Stomach (tissue), 19 donors: ENCODE data around the gene INSYN2B. TPM values are rescaled to one million over a fixed set of nuclear protein-coding genes. Genes with fewer than 3 reads are reported as not detected.

Experiments
- DNase-seq, 2 donors: peaks; one replicate each; pipeline versions ENCODE4 v3.0.0 to v3.0.0-alpha.2; 2013 to 2019
- H3K27ac ChIP-seq, 5 donors: fragments of 200-600 bp in 4 of 5; sonication (generic) in 4 of 5; one replicate each; pipeline ENCODE4 v1.5.1; 2013 to 2019; ENCODE audit warnings: mild to moderate bottlenecking in 1 of 5, moderate library complexity in 1 of 5
- H3K27me3 ChIP-seq, 3 donors: fragments of 200-600 bp; sonication (generic); one replicate each; pipeline ENCODE4 v1.5.1; 2017 to 2019; ENCODE audit warnings: mixed run types in 1 of 3
- H3K36me3 ChIP-seq, 4 donors: fragments of 200-600 bp; sonication (generic); 1 replicate in 3 of 4; 2 replicates in 1 of 4; pipeline ENCODE4 v1.5.1; 2016 to 2019
- H3K4me1 ChIP-seq, 4 donors: fragments of 200-600 bp; sonication (generic); one replicate each; pipeline ENCODE4 v1.5.1; 2016 to 2019
- H3K4me3 ChIP-seq, 4 donors: fragments of 200-600 bp; sonication (generic) in 3 of 4; one replicate each; pipeline ENCODE4 v1.5.1; 2016 to 2019; ENCODE audit warnings: mild to moderate bottlenecking in 1 of 4
- H3K9me3 ChIP-seq, 4 donors: fragments of 200-600 bp; sonication (generic); one replicate each; pipeline ENCODE4 v1.5.1; 2016 to 2019
- CTCF ChIP-seq, 7 experiments: fragments of 450-650 bp in 4 of 7; fragments of 200-600 bp in 3 of 7; sonication (generic) in 3 of 7; IDR thresholded peaks; one replicate each; pipeline ENCODE4 v1.5.1; 2016 to 2019; ENCODE audit warnings: antibody characterized with exemption in 7 of 7, control low read depth in 2 of 7, mild to moderate bottlenecking in 1 of 7
- EP300 ChIP-seq: sonication (generic); formaldehyde crosslinking; IDR thresholded peaks from one replicate; pipeline ENCODE4 v1.6.1; 2017; ENCODE audit warnings: antibody characterized with exemption
- POLR2A ChIP-seq, 4 donors: fragments of 450-650 bp; IDR thresholded peaks; one replicate each; pipeline ENCODE4 v1.6.1; 2016; ENCODE audit warnings: antibody characterized with exemption in 4 of 4, control low read depth in 2 of 4, mild to moderate bottlenecking in 1 of 4, moderate library complexity in 1 of 4
- POLR2AphosphoS5 ChIP-seq, 3 donors: sonication (generic); formaldehyde crosslinking; IDR thresholded peaks; one replicate each; pipeline ENCODE4 v1.6.1; 2016; ENCODE audit warnings: antibody characterized with exemption in 3 of 3
- WGBS, 5 donors: extraction: QIAGEN DNeasy Blood & Tissue Kit in 3 of 5; methylation state at CpG; one replicate each; pipeline versions ENCODE4 v1.1.5 to v1.1.7; 2013 to 2018; 5-methylcytosine and 5-hydroxymethylcytosine counted together
- intact Hi-C: fragments of 100-400 bp; cut with DNase I; formaldehyde crosslinking; loops from one replicate; pipeline ENCODE4 v1.15.1; 2023; ENCODE audit warnings: low total_unique reads
- long read RNA-seq, 10 donors: transcript quantifications; one replicate each; lab custom pipeline, GENCODE V29; 2026
- polyA plus RNA-seq, 3 donors: library from polyadenylated mRNA; stranded (reverse); fragments of 200-250 nt; gene quantifications; one replicate each; pipeline ENCODE4 v1.2.3, GENCODE V29; 2013
- total RNA-seq, 5 donors: library from RNA; depleted of rRNA; stranded (reverse); fragments of >200 nt; gene quantifications; one replicate each; pipeline versions ENCODE4 v1.1.0 to v1.2.3, GENCODE V29; 2014 to 2016
- donor health status: healthy with polysubstance abuse.
- donor health status: Bipolar disorder and iron deficiency.
- donor health status: healthy.

The INSYN2B gene
- total RNA-seq, result under 1 TPM in 1 of 5 donors, not detected in 4; 0.18 TPM
- polyA plus RNA-seq, result under 1 TPM in 1 of 3 donors, not detected in 2; 0.19 TPM
- long read RNA-seq, donor 1, result 0 reads
- long read RNA-seq, donor 2, result 0 reads
- long read RNA-seq, donor 3, result 0 reads
- long read RNA-seq, donor 4, result 0 reads
- long read RNA-seq, donor 5, result 0 reads
- long read RNA-seq, donor 6, result 0 reads
- long read RNA-seq, donor 7, result 0 reads
- long read RNA-seq, donor 8, result 0 reads
- long read RNA-seq, donor 9, result 0 reads
- long read RNA-seq, donor 10, result 0 reads

DNA sequence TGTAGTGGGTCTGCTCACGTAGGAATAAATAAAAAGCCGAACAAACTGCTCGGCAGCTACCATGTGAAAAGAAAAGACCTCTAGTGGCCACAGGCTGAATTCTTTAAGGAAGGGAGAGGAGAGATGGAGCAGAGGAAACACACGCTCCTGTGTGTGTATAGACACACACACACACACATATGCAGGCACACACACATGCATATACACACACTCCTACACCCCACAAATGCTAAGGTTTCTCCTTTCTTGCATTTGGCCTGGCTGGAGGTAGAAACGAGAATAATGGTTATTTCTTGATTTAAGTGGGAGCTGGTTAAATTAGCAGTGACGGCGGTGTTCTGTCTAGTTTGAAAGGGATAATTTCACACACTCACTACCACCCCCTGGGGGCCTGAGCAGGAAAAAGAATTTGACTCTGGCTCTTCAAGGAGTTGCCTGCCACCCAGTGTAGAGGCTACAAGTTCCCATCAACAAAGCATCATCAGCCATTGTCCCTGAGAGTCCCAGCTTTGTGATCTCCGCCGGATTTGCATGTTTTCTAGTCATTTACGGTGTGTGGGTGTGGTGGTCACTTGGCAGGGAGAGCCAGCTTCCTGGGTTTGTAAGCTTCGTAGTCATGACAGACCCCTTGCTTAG, at the start of gene INSYN2B:
Gene INSYN2B, minus strand, starts transcription at position 78 of the 636 bp plus-strand sequence. CDS start 96,597 bp downstream, outside the sequence.
- Histone ChIP-seq H3K36me3 (peaks cover 0 to 8% (median 0%) of the 10 kb centered on the region in 4 donors), H3K4me1 (peaks cover 0 to 11% (median 5%) of the 10 kb centered on the region in 4 donors), H3K27me3 (peaks cover 0 to 47% (median 5%) of the 10 kb centered on the region in 3 donors), H3K9me3 (no peaks in the 10 kb centered on the region), H3K4me3 (peak within 1 kb of the TSS in 2 of 4 donors; percentile 7 to 9), H3K27ac (no peak within 1 kb of the TSS)
- intact Hi-C loops, result no loop called here
- 16 to 23% (median 18%) methylated on average over 11 of the region's 11 CpGs for WGBS, 5 donors
- no peak for TF ChIP-seq EP300
- TF ChIP-seq CTCF (IDR thresholded peaks at IDR 0.05), result peak in 5 of 7 experiments; percentile 28 to 75 (median 44)
- peak; percentile 50 to 87 for DNase-seq

GRCh38 chr5:170028124-170028523, 47.8 kb upstream of the INSYN2B start:
- 37 to 53% (median 48%) methylated on average over 2 of the region's 2 CpGs for WGBS, 5 donors

DNA sequence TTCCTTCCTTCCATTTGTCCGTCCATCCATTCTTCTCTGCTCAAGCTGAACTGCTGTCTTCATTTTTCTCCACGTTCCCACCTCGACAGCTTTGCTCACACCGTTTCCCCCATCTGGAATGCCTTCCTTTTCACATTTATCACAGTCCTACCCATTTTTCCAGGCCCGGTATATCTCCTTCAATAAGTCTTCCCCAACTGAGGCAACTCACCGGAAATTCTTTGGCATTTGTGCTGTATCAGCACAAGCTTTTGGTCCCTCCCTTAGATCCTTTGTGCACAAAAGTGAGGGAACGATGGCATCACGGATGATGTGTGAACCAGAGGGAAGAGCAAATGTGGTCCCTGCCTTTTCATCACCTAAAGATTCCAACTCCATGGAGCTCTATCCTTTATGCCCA, 45.6 kb upstream of the INSYN2B start:
- peaks cover 0 to 17% (median 0%) of the 10 kb centered on the region in 3 donors for H3K27me3 ChIP-seq
- H3K27ac ChIP-seq, result no peak overlapping the region
- WGBS, 5 donors, result 83 to 88% (median 87%) methylated on average over 8 of the region's 8 CpGs
- DNase-seq, result no peak
- intact Hi-C loops, result no loop called here
- no peak overlapping the region for H3K4me3 ChIP-seq
- peaks cover 0 to 11% (median 0%) of the 10 kb centered on the region in 4 donors for H3K36me3 ChIP-seq
- no peaks in the 10 kb centered on the region for H3K4me1 ChIP-seq
- no peaks in the 10 kb centered on the region for H3K9me3 ChIP-seq
- no peak for TF ChIP-seq CTCF (IDR thresholded peaks at IDR 0.05)
- no peak for TF ChIP-seq EP300
- no peak for TF ChIP-seq POLR2A (IDR thresholded peaks at IDR 0.05)
- TF ChIP-seq POLR2AphosphoS5 (IDR thresholded peaks at IDR 0.05), result no peak

More at GRCh38 chr5:170028124-170028523, 47.8 kb upstream of the INSYN2B start:
- H3K36me3 ChIP-seq, result peaks cover 0 to 6% (median 0%) of the 10 kb centered on the region in 4 donors
- no peak overlapping the region for H3K27ac ChIP-seq
- no peaks in the 10 kb centered on the region for H3K9me3 ChIP-seq
- H3K27me3 ChIP-seq, result peaks cover 0 to 1% (median 0%) of the 10 kb centered on the region in 3 donors
- H3K4me1 ChIP-seq, result no peaks in the 10 kb centered on the region
- DNase-seq, result no peak
- intact Hi-C loops, result no loop called here
- TF ChIP-seq POLR2AphosphoS5 (IDR thresholded peaks at IDR 0.05) (no peak), EP300 (no peak), CTCF (IDR thresholded peaks at IDR 0.05) (no peak), POLR2A (IDR thresholded peaks at IDR 0.05) (no peak)
- no peak overlapping the region for H3K4me3 ChIP-seq

DNA sequence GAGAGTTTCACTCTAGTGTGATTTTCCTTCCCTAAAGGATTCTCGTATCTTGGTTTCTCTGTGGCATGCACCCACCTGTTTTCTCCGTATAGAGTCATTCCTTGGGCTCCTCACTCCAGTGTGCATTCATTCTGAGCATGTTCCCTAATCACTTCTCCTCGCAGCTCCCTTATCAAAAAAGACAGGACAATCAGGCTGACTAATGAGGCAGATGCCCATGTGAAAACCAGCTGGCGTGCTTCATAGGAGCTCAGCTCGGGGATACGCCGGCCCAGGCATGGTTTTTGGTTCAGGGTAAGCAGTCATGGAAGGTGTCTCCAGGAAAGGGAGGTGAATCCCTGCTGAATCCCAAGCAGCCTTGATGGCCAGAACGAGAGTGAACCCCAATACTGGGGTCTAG, 41.2 kb upstream of the INSYN2B start:
- Histone ChIP-seq H3K9me3 (no peaks in the 10 kb centered on the region), H3K36me3 (peaks cover 0 to 5% (median 0%) of the 10 kb centered on the region in 4 donors), H3K27ac (no peak overlapping the region), H3K4me3 (no peak overlapping the region), H3K27me3 (peaks cover 0 to 25% (median 0%) of the 10 kb centered on the region in 3 donors), H3K4me1 (no peaks in the 10 kb centered on the region)
- TF ChIP-seq EP300 (no peak), POLR2AphosphoS5 (IDR thresholded peaks at IDR 0.05) (no peak), CTCF (IDR thresholded peaks at IDR 0.05) (no peak), POLR2A (IDR thresholded peaks at IDR 0.05) (no peak)
- intact Hi-C loops, result no loop called here
- no peak for DNase-seq
- WGBS, 5 donors, result 65 to 71% (median 70%) methylated on average over 8 of the region's 8 CpGs
